Lung (tissue), 12 donors: ENCODE results near the gene CKMT2. TPM values are rescaled to one million over a fixed set of nuclear protein-coding genes. Genes with fewer than 3 reads are reported as not detected.

ENCODE experiments used
- ATAC-seq: fragments of 200-7000 bp; cut with Tn5 transposase; one replicate; pipeline ENCODE4 v1.9.1; 2020; ENCODE audit warnings: moderate number of reproducible peaks; ENCODE audit not compliant: insufficient read depth, low FRiP score
- DNase-seq, 3 donors: peaks; one replicate each; pipeline ENCODE4 v3.0.0-alpha.2; 2013 to 2017
- H3K27ac ChIP-seq, 2 donors: one replicate each; pipeline ENCODE4 v1.5.1; 2013; ENCODE audit warnings: mild to moderate bottlenecking in 2 of 2, moderate library complexity in 2 of 2, control low read depth in 1 of 2, inconsistent platforms in 1 of 2, low read depth in 1 of 2, low read length in 1 of 2
- H3K27me3 ChIP-seq, 3 donors: one replicate each; pipeline ENCODE4 v1.5.1; 2013; ENCODE audit warnings: low read length in 2 of 3; ENCODE audit not compliant: control insufficient read depth in 3 of 3, insufficient read depth in 3 of 3
- H3K36me3 ChIP-seq, 4 donors: one replicate each; pipeline ENCODE4 v1.5.1; 2013; ENCODE audit warnings: low read length in 4 of 4, mild to moderate bottlenecking in 1 of 4, moderate library complexity in 1 of 4; ENCODE audit not compliant: control insufficient read depth in 4 of 4, insufficient read depth in 4 of 4
- H3K4me1 ChIP-seq, 5 donors: one replicate each; pipeline ENCODE4 v1.5.1; 2013; ENCODE audit warnings: low read length in 5 of 5, mild to moderate bottlenecking in 2 of 5, moderate library complexity in 1 of 5; ENCODE audit not compliant: control insufficient read depth in 5 of 5, insufficient read depth in 5 of 5
- H3K4me3 ChIP-seq: one replicate; pipeline ENCODE4 v1.5.1; 2013; ENCODE audit warnings: mild to moderate bottlenecking, control low read depth, moderate library complexity
- H3K9ac ChIP-seq, 2 donors: one replicate each; pipeline ENCODE4 v1.5.1; 2013; ENCODE audit warnings: low read length in 2 of 2, control low read depth in 1 of 2; ENCODE audit not compliant: insufficient read depth in 1 of 2
- H3K9me3 ChIP-seq, 4 donors: one replicate each; pipeline ENCODE4 v1.5.1; 2013; ENCODE audit warnings: low read length in 3 of 4, mild to moderate bottlenecking in 1 of 4, moderate library complexity in 1 of 4; ENCODE audit not compliant: control insufficient read depth in 4 of 4, insufficient read depth in 3 of 4
- CTCF ChIP-seq: IDR thresholded peaks from 2 replicates; pipeline ENCODE4 v1.5.1; 2012; ENCODE audit warnings: mild to moderate bottlenecking; ENCODE audit errors: control extremely low read depth, extremely low read depth
- WGBS, 2 donors: extraction: QIAGEN DNeasy Blood & Tissue Kit; methylation state at CpG; one replicate each; pipeline ENCODE4 v1.1.7; 2013; 5-methylcytosine and 5-hydroxymethylcytosine counted together
- polyA plus RNA-seq, 2 donors: library from polyadenylated mRNA; stranded (reverse); fragments of 200-250 nt; gene quantifications; one replicate each; pipeline ENCODE4 v1.2.1, GENCODE V29; 2013
- total RNA-seq, 2 donors: library from RNA; depleted of rRNA in 1 of 2; stranded (reverse); fragments of >200 nt in 1 of 2; gene quantifications; one replicate each; pipeline ENCODE4 v1.2.1, GENCODE V29; 2014 to 2021
- donor health status: control.
- donor health status: control.
- donor health status: Bipolar disorder and iron deficiency.
- donor health status: healthy.
- donor health status: DM: yes; HTN: yes; CAD: no.

CKMT2 gene
- total and polyA plus RNA-seq, 4 donors, result 1.2 to 2.8 (median 1.8) TPM

- TF ChIP-seq CTCF, result no peak
- whole genome bisulfite sequencing, 2 donors, result 71 to 85% methylated on average over 4 of the region's 4 CpGs
- no peaks in the 10 kb centered on the region for H3K9me3 ChIP-seq
- DNase-seq, result no peak
- ATAC-seq, result no peak
- no peaks in the 10 kb centered on the region for H3K4me1 ChIP-seq
- no peak overlapping the region for H3K4me3 ChIP-seq
- H3K27ac ChIP-seq, result no peak overlapping the region
- no peak overlapping the region for H3K9ac ChIP-seq
- H3K27me3 ChIP-seq, result no peaks in the 10 kb centered on the region
- H3K36me3 ChIP-seq, result no peaks in the 10 kb centered on the region
Measured at GRCh38 chr5:81205058-81205457, 28.1 kb upstream of the CKMT2 start.

GRCh38 chr5:81207009-81207408, 26.1 kb upstream of the CKMT2 start:
- H3K9ac ChIP-seq, result no peak overlapping the region
- peak in 2 of 3 donors; percentile 11 to 20 for DNase-seq
- H3K27me3 ChIP-seq, result no peaks in the 10 kb centered on the region
- WGBS, 2 donors, result 85 to 91% methylated on average over 5 of the region's 5 CpGs
- H3K9me3 ChIP-seq, result no peaks in the 10 kb centered on the region
- no peak overlapping the region for H3K27ac ChIP-seq
- no peak for ATAC-seq
- no peaks in the 10 kb centered on the region for H3K4me1 ChIP-seq
- no peak overlapping the region for H3K4me3 ChIP-seq
- H3K36me3 ChIP-seq, result no peaks in the 10 kb centered on the region
- TF ChIP-seq CTCF, result no peak

GRCh38 chr5:81208904-81209303, 24.2 kb upstream of the CKMT2 start:
- 89% methylated on average over 4 of the region's 4 CpGs for WGBS, 2 donors

More at GRCh38 chr5:81208904-81209303, 24.2 kb upstream of the CKMT2 start:
- no peaks in the 10 kb centered on the region for H3K27me3 ChIP-seq
- H3K9ac ChIP-seq, result no peak overlapping the region
- no peak overlapping the region for H3K4me3 ChIP-seq
- ATAC-seq, result no peak
- H3K9me3 ChIP-seq, result no peaks in the 10 kb centered on the region
- no peak overlapping the region for H3K27ac ChIP-seq
- no peak for TF ChIP-seq CTCF
- H3K4me1 ChIP-seq, result peaks cover 0 to 2% (median 0%) of the 10 kb centered on the region in 5 donors
- no peak for DNase-seq
- H3K36me3 ChIP-seq, result no peaks in the 10 kb centered on the region
